Activated T-cell treated with anti-CD3 and anti-CD28 coated beads for 4 hours (primary cell): ENCODE results near the gene SLC8B1.

Experiments
- DNase-seq: peaks from one replicate; pipeline ENCODE4 v3.0.0-alpha.2; 2020

Gene SLC8B1

DNA sequence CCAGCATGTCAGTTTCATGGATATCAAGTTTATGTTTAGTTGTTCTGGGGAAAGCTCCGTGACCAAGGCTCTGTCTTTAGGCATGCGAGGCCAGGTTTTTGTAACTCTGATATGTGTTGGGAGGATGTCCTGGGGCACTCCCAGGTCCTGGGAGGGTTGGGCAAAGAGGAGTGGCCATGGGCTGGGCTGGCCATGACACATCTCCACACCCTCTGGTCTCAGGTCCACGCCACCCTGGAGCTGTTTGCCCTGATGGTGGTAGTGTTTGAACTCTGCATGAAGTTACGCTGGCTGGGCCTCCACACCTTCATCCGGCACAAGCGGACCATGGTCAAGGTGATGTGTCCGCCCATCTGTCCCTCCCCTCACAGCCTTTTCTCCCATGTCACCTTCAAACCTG is 67.3 kb downstream of the SLC8B1 start:
- no peak for DNase-seq

DNA sequence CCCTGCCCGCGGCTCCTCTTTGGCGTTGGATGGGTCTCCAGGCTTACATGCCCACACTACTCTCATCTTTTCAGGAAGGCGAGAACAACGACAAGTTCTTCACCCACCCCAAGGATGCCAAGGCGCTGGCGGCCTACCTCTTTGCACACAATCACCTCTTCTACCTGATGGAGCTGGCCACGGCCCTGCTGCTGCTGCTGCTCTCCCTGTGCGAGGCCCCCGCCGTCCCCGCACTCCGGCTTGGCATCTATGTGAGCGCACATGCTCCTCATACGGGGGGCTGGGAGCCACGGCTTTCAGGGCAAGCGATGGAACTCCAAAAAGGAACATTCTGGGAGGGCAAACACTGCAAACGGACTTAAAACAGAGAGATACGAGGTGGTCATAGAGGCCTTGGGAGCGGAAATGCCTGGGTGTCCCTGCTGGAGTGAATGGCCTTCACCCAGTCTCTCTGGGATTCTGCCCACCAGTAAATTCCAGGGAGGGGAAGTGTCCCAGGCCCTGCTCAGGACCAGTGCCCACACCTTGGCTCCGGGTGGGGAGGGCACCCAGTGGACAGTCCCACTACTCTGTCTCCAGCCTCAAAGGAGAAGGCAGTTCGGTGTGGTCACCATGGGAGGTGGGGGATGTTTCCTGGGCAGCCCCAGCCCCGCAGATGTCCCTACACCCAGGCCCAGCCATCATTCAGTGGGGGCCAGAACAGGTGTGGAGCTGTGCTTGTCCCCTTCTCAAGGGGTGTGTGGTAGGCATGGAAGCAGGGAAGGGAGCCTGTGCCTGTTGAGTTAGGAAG is 68.6 kb downstream of the SLC8B1 start:
- DNase-seq: no peak

DNA sequence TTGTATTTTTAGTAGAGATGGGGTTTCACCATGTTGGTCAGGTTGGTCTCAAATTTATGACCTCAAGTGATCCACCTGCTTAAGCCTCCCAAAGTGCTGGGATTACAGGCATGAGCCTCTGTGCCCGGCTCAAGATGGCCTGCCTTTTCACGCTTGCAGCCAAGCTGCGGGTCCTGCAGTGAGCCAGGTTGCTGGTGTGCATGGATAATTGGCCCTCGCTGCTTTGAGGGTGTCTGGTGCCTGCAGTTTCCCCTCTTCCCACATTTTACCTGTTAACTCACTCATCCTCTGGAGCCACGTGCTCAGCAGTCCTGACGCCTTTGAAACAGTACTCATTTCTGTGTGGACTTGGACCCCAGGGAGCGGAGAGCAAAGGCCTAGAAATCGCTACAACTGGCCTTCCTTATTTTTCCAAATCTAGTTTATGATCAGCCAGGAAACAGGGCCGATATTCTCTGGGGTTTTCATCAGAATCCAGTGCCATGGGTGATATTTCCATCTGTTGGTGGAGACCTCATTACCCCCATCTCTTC is 71.4 kb downstream of the SLC8B1 start:
- DNase-seq: no peak

DNA sequence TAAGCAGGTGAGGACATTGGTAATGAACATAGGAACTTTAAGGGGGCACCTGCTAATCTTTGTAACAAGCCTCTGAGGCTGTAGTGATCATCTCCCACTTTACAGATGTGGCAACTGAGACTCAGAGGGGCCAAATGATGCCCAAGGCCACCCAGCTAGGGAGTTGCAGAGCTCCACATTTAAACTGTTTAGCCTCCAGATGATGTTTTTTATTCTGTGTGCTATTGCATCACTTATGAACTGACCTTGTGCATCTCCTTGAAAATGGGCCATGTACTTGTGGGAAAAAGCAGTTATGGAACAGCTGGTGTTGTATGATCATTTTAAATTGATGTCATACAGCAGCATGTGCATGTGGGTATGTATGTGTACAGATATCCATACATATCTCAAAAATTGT is 72.2 kb downstream of the SLC8B1 start:
- DNase-seq: no peak

DNA sequence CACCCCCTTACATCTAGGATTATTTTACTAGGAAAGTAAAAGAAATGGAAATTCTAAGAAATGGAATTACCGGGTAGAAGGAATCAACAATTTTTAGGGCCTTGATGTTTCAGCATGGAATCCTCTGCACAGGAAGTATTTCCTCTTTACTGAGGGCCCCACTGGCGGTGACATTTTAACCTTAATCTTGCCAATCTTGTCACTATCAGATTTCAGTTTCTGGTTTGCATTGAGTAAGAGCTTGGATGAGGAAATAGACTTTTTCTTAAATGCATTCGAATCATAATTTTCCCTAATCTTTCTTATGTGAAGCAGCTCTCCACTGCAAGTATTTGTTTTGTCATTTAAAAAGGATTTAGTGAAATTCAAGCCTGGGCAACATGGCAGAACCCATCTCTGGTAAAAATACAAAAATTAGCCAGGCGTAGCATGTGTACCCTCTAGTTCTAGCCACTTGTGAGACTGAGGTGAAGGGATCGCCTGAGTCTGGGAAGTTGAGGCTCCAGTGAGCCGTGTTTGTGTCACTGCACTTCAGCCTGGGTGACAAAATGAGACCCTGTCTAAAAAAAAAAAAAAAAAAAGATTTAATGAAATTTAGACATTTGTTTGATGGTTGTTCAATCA is 73.0 kb downstream of the SLC8B1 start:
- no peak for DNase-seq

DNA sequence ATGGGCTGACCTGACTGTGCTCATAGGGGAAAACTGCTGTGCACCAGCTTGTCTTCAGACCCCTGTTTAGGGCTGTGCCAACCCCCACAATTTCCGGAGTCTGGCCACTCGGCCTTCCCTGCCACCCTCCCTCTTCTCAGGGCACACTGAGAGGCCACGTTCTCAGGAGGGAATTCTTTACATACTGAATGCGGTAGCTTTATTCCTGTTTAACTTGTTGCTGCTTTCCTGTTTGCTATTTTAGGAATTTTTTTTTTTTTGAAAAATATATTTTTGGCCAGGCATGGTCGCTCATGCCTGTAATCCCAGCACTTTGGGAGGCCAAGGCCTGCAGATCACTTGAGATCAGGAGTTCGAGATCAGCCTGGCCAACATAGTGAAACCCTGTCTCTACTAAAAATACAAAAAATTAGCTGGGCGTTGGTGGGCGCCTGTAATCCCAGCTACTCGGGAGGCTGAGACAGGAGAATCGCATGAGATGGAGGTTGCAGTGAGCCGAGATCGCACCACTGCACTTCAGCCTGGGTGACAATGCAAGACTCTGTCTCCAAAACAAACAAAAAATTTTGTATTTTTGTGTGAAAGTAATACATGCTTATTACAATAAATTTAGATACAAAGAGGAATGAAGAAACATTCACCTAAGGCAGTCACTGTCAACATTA is 74.1 kb downstream of the SLC8B1 start:
- DNase-seq: no peak

DNA sequence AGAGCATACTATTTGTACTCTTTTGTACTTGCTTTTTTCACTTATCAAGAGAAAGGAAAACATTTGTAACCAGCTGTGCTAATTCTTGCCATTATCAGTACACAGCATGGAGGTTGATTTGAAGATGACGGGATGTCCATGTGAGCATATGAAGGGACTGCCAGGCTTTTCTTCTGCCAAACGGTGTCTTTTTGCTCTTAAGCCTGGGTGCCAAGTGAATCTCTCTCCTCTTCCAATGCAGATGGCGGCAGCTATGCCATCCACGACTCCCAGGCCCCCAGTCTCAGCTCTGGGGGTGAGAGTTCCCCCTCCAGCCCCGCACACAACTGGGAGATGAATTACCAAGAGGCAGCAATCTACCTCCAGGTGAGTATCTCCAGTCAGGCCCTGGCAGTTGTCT is 74.8 kb downstream of the SLC8B1 start:
- no peak for DNase-seq

DNA sequence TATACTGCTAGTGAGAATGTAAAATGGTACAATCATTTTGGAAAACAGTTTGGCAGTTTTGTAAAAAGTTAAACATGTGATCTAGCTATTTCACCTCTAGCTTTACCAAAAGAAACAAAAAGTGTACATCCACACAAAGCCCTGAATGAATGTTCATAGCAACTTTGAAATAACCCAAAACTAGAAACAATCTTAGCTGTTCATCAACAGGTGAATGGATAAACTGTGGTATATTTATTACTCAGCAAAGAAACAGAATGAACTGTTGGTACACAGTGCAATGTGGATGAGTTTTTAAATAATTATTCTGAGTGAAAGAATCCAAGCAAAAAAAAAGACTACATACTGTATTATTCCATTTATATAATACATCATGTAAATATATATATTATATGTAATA is 77.3 kb downstream of the SLC8B1 start:
- DNase-seq: no peak

DNA sequence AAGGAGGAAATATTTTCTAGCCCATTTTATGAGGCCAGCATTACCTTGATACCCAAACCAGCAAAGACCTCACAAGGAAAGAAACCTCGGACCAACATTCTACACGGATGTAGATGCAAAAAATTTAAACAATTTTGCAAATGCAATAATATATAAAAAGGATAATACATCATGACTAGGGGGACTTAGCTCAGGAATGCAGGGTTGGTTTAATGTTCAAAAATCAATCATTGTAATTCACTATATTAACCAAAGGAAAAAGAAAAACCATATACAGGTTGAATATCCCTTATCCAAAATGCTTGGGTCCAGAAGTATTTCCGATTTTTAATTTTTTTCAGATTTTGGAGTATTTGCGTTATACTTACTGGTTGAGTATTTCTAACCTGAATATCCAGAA is 80.6 kb downstream of the SLC8B1 start:
- DNase-seq: no peak

DNA sequence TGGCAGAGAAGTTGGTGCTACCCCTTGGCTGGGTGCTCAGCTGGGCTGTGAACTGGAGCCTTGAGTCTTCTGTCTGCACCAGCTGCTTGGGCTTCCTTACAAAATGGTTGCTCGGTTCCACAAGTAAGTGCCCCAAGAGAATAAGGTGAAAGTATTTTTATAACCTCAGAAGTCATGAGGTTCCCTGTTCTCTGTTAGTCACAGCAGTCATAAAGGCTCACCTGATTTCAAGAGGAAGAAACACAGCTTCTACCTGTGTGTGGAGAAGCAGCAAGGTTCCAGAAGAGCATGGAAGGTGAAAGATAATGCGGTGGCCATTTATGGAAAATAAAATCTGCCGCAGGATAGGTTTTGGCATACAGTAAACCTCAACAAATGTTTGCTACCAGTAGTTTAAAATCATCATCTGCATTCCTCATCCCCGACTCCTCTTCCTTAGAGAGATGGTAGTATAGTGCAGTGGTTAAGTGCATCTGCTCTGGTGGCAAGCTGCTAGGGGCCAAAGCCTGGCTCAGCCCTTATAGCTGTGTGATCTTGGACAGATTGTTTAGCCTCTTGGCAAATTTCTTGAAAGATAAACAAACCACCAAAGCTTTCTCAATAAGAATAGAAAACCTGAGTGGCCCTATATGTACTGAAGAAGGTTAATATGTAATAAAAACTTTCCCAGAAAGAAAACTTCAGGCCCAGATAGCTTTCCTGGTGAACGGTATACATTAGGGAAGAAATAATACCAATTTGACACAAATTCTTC is 81.2 kb downstream of the SLC8B1 start:
- DNase-seq: no peak

DNA sequence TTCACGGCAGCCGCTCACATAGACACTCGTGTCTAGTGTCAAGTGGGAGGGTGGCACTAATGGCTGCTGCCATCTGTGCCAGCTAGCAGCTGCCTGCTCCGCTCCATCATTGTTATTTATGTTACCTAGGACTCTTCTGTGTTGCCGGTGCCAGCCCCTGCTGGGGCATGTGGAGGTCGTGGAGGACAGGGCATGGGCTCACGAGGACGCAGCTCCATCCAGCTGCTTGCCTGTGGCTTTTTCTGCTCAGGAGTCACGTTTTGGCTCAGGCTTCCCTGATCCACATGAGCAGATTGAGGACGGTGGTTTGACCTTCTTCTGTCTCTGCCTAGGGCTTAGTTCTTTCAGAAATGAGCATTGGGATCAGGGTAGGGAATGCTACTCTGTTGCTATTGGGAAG is 82.4 kb downstream of the SLC8B1 start:
- DNase-seq: no peak

DNA sequence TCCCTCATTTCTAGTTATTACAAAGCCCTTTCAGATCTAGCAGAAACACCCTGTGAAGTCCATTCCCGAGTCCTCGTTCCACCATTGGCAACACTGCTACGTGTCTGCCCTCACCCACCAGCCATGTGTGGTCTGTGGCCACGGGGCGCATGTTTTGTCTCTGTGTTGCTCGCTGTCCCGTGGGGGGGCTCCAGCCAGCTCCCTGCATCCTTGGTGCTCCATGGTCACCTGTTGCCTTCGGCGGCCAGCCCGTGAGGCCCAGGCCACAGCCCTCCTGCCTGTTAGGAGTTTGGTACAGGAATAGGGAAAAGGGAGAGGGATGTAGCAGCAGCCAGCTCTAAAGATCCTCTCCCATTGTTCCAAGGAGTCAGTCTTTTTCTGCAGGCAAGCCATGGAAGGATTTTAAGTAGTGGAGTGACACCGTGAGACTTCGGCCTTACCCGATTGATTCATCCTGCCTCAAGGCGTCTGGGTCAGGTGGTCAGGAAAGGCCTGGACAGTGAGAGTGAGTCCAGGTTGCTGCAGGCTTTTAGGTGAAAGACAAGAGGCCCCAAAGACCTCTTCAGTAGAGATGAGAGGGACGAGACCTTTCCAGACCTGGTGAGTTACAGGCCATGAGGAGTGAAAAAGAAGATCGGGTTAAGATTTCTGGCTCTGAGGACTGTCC is 83.4 kb downstream of the SLC8B1 start:
- no peak for DNase-seq

DNA sequence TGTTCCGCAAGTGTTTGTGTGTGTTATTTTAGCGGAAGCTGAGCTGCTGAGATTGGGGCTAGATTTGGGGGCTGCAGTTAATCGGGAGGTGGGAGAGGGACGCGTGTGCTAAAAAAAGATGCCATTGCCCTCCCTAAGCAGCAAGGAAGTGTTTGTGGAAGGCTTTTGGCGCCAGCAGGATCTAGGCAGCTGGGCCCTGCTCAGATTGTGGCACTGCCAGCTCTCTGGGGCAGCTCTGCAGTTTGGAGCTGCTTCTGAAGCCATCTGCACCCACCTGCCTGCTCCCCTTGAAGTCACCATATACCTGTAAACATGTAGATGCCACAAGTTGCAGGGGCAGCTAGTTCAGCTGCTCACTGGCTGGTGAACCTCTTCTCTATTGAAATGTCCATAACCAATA is 84.9 kb downstream of the SLC8B1 start:
- DNase-seq: no peak

DNA sequence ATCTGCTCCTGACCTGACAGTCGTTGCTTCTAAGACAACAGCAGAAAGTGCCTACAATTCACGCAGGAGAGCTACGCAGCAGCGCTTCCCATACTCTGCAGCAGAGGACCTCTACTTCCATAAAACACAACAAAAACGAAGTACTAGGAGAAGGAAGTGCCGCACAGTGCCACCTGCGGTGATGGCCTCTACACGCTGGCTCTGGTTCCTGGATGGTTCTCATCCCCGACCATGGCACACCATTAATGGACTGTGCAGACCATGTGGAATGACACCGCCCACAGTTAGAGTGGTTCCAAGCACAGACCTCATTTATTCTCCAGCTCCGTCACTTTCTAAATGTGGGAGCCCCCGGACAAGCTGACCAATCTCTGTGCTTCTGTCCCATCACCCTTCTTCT is 85.4 kb downstream of the SLC8B1 start:
- DNase-seq: no peak

DNA sequence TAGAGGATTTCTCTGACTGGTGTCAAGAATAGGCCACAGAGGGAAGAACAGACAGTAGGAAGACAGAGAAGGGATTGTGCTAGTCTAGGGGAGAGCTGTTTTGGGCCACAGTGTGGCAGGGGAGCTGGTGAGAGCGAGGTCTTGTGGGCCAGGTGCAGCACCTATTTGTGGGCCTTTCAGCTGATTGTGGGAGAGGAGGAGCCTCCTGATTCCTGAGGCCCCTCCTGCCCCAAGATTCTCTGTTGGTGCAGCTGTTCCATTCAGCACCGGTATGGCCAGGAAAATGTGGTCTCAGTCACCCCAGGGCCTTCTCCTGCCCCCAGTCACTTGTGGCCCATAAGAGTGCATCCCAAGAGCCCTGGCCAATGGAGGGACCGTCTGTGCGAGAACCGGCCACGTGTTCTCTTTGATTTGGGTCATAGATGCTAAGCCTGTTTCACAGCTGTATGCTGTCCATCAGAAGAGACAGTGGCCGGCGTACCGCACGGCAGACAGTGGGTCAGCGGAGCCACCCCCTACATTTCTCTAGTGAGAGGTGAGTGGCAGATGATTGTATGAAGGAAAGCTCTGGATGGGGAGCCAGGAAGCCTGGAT is 86.0 kb downstream of the SLC8B1 start:
- no peak for DNase-seq
